NCI-H82 (cell line): Measurements from ENCODE around the gene HTD2.
"Not testable (repeated sequence)": the region's sequence is repeated elsewhere in the genome, so short reads cannot be mapped to it uniquely, and the experiment has no call there.

Experiments
- DNase-seq: peaks from one replicate; lab custom pipeline; 2025; lab: John Stamatoyannopoulos, UW

HTD2 gene

GRCh38 chr3:58333206-58334012, 27.1 kb downstream of the HTD2 start:
- peak; percentile 17 for DNase-seq

GRCh38 chr3:58334013-58334321, 27.6 kb downstream of the HTD2 start:
- no peak for DNase-seq

- no peak for DNase-seq
These were observed 28.2 kb downstream of the HTD2 start for GRCh38 chr3:58334506-58334884.

GRCh38 chr3:58335652-58335947, 29.3 kb downstream of the HTD2 start:
- DNase-seq, result no peak

- no peak for DNase-seq
These were observed 30.0 kb downstream of the HTD2 start for GRCh38 chr3:58336135-58336882.

GRCh38 chr3:58337190-58337589, 30.9 kb downstream of the HTD2 start:
- DNase-seq, result no peak

GRCh38 chr3:58339146-58339545, 32.8 kb downstream of the HTD2 start:
- not testable (repeated sequence) for DNase-seq

- DNase-seq, result no peak
These were observed 34.4 kb downstream of the HTD2 start for GRCh38 chr3:58340594-58341244.

- no peak for DNase-seq
These were observed 35.1 kb downstream of the HTD2 start for GRCh38 chr3:58341376-58341775.

- no peak for DNase-seq
These were observed 36.4 kb downstream of the HTD2 start for GRCh38 chr3:58342676-58343075.

GRCh38 chr3:58345457-58345856, 39.1 kb downstream of the HTD2 start:
- DNase-seq, result no peak

- DNase-seq, result no peak
These were observed 40.0 kb downstream of the HTD2 start for GRCh38 chr3:58346368-58346767.

GRCh38 chr3:58347984-58348383, 41.7 kb downstream of the HTD2 start:
- no peak for DNase-seq

GRCh38 chr3:58349792-58350626, 43.7 kb downstream of the HTD2 start:
- DNase-seq, result no peak

GRCh38 chr3:58350627-58351013, 44.3 kb downstream of the HTD2 start:
- DNase-seq, result no peak

- peak; percentile 7 for DNase-seq
These were observed 45.6 kb downstream of the HTD2 start for GRCh38 chr3:58351920-58352319.

GRCh38 chr3:58352626-58353025, 46.3 kb downstream of the HTD2 start:
- DNase-seq, result no peak

GRCh38 chr3:58353722-58354553, 47.6 kb downstream of the HTD2 start:
- no peak for DNase-seq

- DNase-seq, result no peak
These were observed 48.9 kb downstream of the HTD2 start for GRCh38 chr3:58355179-58355578.

GRCh38 chr3:58356054-58356453, 49.7 kb downstream of the HTD2 start:
- peak; percentile 75 for DNase-seq

- DNase-seq, result peak; percentile 27
These were observed 51.1 kb downstream of the HTD2 start for GRCh38 chr3:58357402-58357801.

GRCh38 chr3:58358092-58358491, 51.8 kb downstream of the HTD2 start:
- DNase-seq, result no peak
